Measurements from ENCODE around the gene PKHD1. TPM values are rescaled to one million over a fixed set of nuclear protein-coding genes. Genes with fewer than 3 reads are reported as not detected.

The PKHD1 gene
- total RNA-seq, 1 donor, result under 0.01 TPM

DNA sequence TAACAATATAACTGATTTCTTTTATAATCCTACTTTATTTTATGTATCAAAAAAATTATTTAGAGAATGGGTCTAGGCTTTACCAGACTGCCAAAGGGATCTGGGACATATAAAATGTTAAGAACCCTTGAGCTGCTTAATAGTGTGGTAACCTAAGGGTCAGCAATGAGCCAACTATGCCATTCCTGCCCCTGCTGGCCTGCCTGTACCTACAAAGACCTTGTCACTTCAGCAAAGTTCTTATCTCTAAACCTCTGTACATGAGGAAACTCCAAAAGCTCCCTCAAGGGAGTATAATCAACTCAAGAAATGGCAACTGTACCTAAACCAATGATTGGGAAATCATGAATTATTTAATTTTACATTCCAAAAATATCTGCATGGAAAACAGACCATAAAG lies 266.9 kb downstream of the PKHD1 start:
- no peak overlapping the region for H3K4me3 ChIP-seq (ENCODE audit: low read length)
- H3K27me3 ChIP-seq (ENCODE audit: insufficient read depth, low read length), result no peaks in the 10 kb centered on the region
- H3K4me1 ChIP-seq (ENCODE audit: insufficient read depth, low read length), result no peaks in the 10 kb centered on the region
- no peaks in the 10 kb centered on the region for H3K9me3 ChIP-seq (ENCODE audit: low read depth, low read length)

GRCh38 chr6:51818520-51819022 lies 268.8 kb downstream of the PKHD1 start:
- Histone ChIP-seq H3K4me3 (ENCODE audit: low read length) (no peak overlapping the region), H3K9me3 (ENCODE audit: low read depth, low read length) (no peaks in the 10 kb centered on the region), H3K4me1 (ENCODE audit: insufficient read depth, low read length) (no peaks in the 10 kb centered on the region), H3K27me3 (ENCODE audit: insufficient read depth, low read length) (no peaks in the 10 kb centered on the region)

- Histone ChIP-seq H3K27me3 (ENCODE audit: insufficient read depth, low read length) (no peaks in the 10 kb centered on the region), H3K9me3 (ENCODE audit: low read depth, low read length) (no peaks in the 10 kb centered on the region), H3K4me1 (ENCODE audit: insufficient read depth, low read length) (no peaks in the 10 kb centered on the region), H3K4me3 (ENCODE audit: low read length) (no peak overlapping the region)
Measured at GRCh38 chr6:51817832-51818231, 269.6 kb downstream of the PKHD1 start.

GRCh38 chr6:51814418-51814817 lies 273.0 kb downstream of the PKHD1 start:
- H3K4me1 ChIP-seq (ENCODE audit: insufficient read depth, low read length), result no peaks in the 10 kb centered on the region
- no peaks in the 10 kb centered on the region for H3K9me3 ChIP-seq (ENCODE audit: low read depth, low read length)
- H3K4me3 ChIP-seq (ENCODE audit: low read length), result no peak overlapping the region
- H3K27me3 ChIP-seq (ENCODE audit: insufficient read depth, low read length), result no peaks in the 10 kb centered on the region

DNA sequence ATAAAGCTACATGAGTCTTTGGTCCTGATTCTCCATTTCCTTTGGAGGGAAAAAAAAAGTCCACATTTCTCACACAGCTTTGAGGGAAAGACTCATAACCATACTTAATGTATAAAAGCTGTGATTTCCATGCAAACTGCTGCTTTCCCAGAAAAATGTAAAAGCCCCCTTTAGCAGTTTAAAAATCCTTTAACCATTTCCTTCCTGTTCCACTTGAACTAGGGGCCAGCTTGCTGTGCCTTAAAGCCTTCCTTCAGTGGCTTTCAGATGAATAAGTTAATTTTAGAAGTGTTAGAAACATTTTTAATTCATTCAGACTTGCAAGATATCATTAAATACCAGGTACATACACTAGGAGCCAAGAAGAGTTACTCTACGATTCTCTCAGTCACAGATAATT lies 273.5 kb downstream of the PKHD1 start:
- H3K9me3 ChIP-seq (ENCODE audit: low read depth, low read length), result no peaks in the 10 kb centered on the region
- no peaks in the 10 kb centered on the region for H3K4me1 ChIP-seq (ENCODE audit: insufficient read depth, low read length)
- no peak overlapping the region for H3K4me3 ChIP-seq (ENCODE audit: low read length)
- H3K27me3 ChIP-seq (ENCODE audit: insufficient read depth, low read length), result no peaks in the 10 kb centered on the region

GRCh38 chr6:51812231-51812630 lies 275.2 kb downstream of the PKHD1 start:
- Histone ChIP-seq H3K9me3 (ENCODE audit: low read depth, low read length) (no peaks in the 10 kb centered on the region), H3K4me1 (ENCODE audit: insufficient read depth, low read length) (no peaks in the 10 kb centered on the region), H3K4me3 (ENCODE audit: low read length) (no peak overlapping the region), H3K27me3 (ENCODE audit: insufficient read depth, low read length) (no peaks in the 10 kb centered on the region)

DNA sequence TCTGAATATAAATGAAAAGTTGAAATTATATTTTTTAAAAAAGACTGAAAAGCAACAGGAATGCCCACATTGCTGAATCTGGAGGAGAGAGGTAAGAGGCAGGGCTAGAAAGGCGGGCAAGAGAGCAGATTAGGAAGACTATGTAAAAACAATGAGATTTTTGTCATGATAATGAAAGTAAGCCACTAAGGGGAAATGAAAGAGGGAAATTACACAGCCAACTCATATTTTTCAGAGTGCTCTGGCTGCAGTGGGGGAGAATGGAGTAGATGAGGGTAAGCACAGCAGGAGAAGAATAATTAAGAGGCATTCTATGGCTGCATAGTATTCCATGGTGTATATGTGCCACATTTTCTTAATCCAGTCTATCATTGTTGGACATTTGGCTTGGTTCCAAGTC lies 281.9 kb downstream of the PKHD1 start:
- no peaks in the 10 kb centered on the region for H3K27me3 ChIP-seq (ENCODE audit: insufficient read depth, low read length)
- no peaks in the 10 kb centered on the region for H3K4me1 ChIP-seq (ENCODE audit: insufficient read depth, low read length)

DNA sequence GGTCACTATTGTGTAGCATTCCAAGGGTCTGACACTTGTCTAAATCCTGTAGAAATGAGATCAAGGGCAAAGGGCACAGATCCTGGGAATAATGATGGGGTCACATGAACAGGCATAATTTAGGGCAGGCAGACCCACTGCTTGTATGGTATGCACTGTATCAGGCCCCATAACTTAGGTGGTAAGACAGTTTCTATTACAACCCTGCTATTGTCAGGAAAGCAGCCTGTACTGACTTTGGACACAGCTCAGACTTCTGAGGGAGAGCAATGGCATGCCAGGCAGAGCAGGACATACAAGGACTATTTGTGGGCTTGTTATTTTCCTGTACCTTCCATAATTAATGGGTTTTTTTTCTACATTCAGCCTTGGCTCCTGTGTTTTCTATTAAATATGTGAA lies 286.8 kb downstream of the PKHD1 start:
- Histone ChIP-seq H3K4me1 (ENCODE audit: insufficient read depth, low read length) (no peaks in the 10 kb centered on the region), H3K27me3 (ENCODE audit: insufficient read depth, low read length) (no peaks in the 10 kb centered on the region), H3K4me3 (ENCODE audit: low read length) (no peak overlapping the region), H3K9me3 (ENCODE audit: low read depth, low read length) (no peaks in the 10 kb centered on the region)

More for the DNA sequence above, 281.9 kb downstream of the PKHD1 start:
- no peak overlapping the region for H3K4me3 ChIP-seq (ENCODE audit: low read length)
- H3K9me3 ChIP-seq (ENCODE audit: low read depth, low read length), result no peaks in the 10 kb centered on the region

DNA sequence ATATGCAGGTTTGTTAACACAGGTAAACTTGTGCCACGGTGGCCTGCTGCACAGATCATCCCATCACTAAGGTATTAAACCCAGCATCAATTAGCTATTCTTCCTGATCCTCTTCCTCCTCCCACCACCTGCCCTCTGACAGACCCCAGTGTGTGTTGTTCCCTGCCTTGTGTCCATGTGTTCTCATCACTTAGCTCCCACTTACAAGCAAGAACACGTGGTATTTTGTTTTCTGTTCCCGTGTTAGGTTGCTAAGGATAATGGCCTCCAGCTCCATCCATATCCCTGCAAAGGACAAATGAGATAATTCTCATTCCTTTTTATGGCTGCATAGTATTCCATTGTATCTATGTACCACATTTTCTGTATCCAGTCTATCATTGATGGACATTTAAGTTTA lies 294.0 kb downstream of the PKHD1 start:
- H3K4me3 ChIP-seq (ENCODE audit: low read length), result no peak overlapping the region
- no peaks in the 10 kb centered on the region for H3K4me1 ChIP-seq (ENCODE audit: insufficient read depth, low read length)
- H3K9me3 ChIP-seq (ENCODE audit: low read depth, low read length), result no peaks in the 10 kb centered on the region
- no peaks in the 10 kb centered on the region for H3K27me3 ChIP-seq (ENCODE audit: insufficient read depth, low read length)

DNA sequence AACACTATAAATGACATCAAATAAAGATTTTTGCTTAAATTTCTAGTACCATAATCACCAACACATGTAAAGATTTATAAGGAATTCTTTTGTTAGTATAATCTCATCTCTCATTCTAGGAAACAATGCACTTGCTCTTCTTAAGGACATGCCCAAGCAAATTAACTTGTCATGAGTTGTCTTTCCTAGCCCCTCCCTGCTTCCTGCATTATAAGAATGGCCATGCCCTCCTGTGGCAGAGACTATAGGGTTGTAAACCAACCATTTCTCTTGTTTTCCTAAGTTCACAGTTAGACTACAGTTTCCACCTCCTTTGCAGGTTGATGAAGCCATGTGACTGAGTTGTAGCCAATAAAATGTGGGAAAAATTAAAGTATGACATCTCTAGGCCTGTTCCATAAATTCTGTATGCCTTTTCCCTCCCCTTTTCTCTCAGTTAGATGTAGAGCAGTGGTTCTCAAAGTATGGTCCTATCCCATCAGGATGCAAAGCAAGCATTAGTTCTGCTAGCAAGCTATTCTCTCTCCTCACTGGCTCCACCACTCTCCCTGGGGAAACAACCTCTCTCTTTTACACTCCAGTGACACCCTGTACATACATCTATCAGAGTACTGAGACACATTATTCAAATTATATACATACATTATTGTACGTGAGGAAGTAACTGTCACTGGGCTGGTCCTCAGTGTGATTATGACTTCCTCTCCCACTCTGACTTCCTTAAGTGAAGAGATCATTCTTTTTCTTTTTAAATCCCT lies 295.0 kb downstream of the PKHD1 start:
- Histone ChIP-seq H3K27me3 (ENCODE audit: insufficient read depth, low read length) (no peaks in the 10 kb centered on the region), H3K4me1 (ENCODE audit: insufficient read depth, low read length) (no peaks in the 10 kb centered on the region), H3K9me3 (ENCODE audit: low read depth, low read length) (no peaks in the 10 kb centered on the region), H3K4me3 (ENCODE audit: low read length) (no peak overlapping the region)

- no peaks in the 10 kb centered on the region for H3K9me3 ChIP-seq (ENCODE audit: low read depth, low read length)
- no peaks in the 10 kb centered on the region for H3K4me1 ChIP-seq (ENCODE audit: insufficient read depth, low read length)
- no peak overlapping the region for H3K4me3 ChIP-seq (ENCODE audit: low read length)
- H3K27me3 ChIP-seq (ENCODE audit: insufficient read depth, low read length), result no peaks in the 10 kb centered on the region
Measured at GRCh38 chr6:51790946-51791345, 296.5 kb downstream of the PKHD1 start.

DNA sequence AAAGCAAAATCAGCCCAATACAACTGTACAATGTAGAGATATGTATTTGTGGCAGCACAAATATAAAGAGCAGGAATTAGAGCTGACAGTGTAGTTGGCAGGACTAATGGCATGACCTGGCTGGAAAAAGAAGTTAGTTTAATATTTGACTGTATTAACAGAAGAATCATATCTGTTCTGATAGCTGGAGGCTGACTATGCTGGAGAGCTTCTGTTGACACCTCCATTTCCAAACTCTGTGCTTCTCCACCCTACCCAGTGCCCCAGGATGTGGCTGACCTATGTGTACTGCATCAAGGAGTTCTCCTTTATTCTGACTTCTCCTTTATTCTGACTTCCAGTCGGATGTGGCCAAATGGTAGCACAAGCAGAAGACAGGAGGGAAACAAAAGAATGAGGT lies 299.3 kb downstream of the PKHD1 start:
- H3K9me3 ChIP-seq (ENCODE audit: low read depth, low read length), result no peaks in the 10 kb centered on the region
- no peaks in the 10 kb centered on the region for H3K4me1 ChIP-seq (ENCODE audit: insufficient read depth, low read length)
- no peak overlapping the region for H3K4me3 ChIP-seq (ENCODE audit: low read length)
- H3K27me3 ChIP-seq (ENCODE audit: insufficient read depth, low read length), result no peaks in the 10 kb centered on the region

- Histone ChIP-seq H3K9me3 (ENCODE audit: low read depth, low read length) (no peaks in the 10 kb centered on the region), H3K27me3 (ENCODE audit: insufficient read depth, low read length) (no peaks in the 10 kb centered on the region), H3K4me3 (ENCODE audit: low read length) (no peak overlapping the region), H3K4me1 (ENCODE audit: insufficient read depth, low read length) (no peaks in the 10 kb centered on the region)
Measured at GRCh38 chr6:51778666-51779065, 308.7 kb downstream of the PKHD1 start.

GRCh38 chr6:51777618-51778017 lies 309.8 kb downstream of the PKHD1 start:
- H3K27me3 ChIP-seq (ENCODE audit: insufficient read depth, low read length), result no peaks in the 10 kb centered on the region
- H3K9me3 ChIP-seq (ENCODE audit: low read depth, low read length), result no peaks in the 10 kb centered on the region
- no peaks in the 10 kb centered on the region for H3K4me1 ChIP-seq (ENCODE audit: insufficient read depth, low read length)
- H3K4me3 ChIP-seq (ENCODE audit: low read length), result no peak overlapping the region

DNA sequence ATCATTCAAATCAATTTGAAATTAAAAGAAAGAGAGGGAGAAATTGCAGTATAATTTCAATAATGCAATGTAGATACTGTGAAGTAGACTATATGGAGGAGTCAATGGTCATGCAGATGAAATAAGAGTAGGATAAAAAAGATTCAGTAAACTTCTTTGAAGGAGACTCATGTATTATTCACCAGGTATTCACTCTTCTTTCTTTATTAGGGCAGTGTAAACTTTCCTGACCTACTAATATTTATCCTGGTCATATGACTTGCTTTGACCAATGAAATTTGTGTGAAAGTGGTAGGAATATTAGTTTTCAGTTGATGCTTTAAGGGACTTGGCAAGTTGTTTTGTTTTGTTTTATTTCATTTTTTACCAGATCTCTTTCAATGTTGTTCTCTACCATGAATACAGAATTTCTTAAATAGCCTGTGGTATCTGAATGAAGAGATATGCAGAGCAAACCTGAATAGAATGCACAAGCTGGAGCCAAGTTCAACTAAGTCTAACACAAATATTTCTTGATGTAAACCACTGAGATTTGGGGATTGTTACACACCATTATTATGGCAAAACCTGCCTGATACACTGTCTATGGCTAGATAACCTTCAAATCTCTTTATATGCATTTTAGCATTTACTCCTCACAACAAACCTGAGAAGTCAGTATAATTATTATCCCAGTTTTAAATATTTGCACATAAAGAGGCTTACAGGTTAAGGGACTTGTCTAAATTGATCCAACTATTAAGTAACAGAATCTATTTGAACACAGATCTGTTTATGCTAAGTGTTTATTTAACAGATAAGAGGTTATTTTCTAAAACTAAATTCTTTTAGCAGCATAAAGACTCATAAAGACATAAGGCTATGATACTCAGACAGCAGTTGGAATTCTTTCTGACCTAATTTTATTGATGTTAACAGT lies 311.2 kb downstream of the PKHD1 start:
- H3K4me1 ChIP-seq (ENCODE audit: insufficient read depth, low read length), result no peaks in the 10 kb centered on the region
- H3K27me3 ChIP-seq (ENCODE audit: insufficient read depth, low read length), result no peaks in the 10 kb centered on the region
- no peak overlapping the region for H3K4me3 ChIP-seq (ENCODE audit: low read length)
- no peaks in the 10 kb centered on the region for H3K9me3 ChIP-seq (ENCODE audit: low read depth, low read length)
